Thymus (tissue), 11 donors: ENCODE measurements around the gene EN2. TPM values are rescaled to one million over a fixed set of nuclear protein-coding genes. Genes with fewer than 3 reads are reported as not detected.

Experiments used
- DNase-seq, 9 donors: peaks; one replicate each; pipeline ENCODE4 v3.0.0-alpha.2; 2013; ENCODE audit warnings: low spot score in 9 of 9, low read depth in 6 of 9, missing footprints in 1 of 9
- H3K27ac ChIP-seq, 2 donors: one replicate each; pipeline ENCODE4 v1.5.1; 2013; ENCODE audit warnings: control low read depth in 1 of 2, low read depth in 1 of 2, low read length in 1 of 2, mild to moderate bottlenecking in 1 of 2, moderate library complexity in 1 of 2
- H3K27me3 ChIP-seq, 2 donors: one replicate each; pipeline ENCODE4 v1.5.1; 2013; ENCODE audit warnings: low read length in 1 of 2; ENCODE audit not compliant: control insufficient read depth in 2 of 2, insufficient read depth in 1 of 2
- H3K36me3 ChIP-seq, 2 donors: one replicate each; pipeline ENCODE4 v1.5.1; 2013; ENCODE audit warnings: low read length in 1 of 2, mild to moderate bottlenecking in 1 of 2, moderate library complexity in 1 of 2; ENCODE audit not compliant: control insufficient read depth in 2 of 2, insufficient read depth in 2 of 2
- H3K4me1 ChIP-seq, 2 donors: one replicate each; pipeline ENCODE4 v1.5.1; 2013; ENCODE audit warnings: low read length in 2 of 2; ENCODE audit not compliant: control insufficient read depth in 2 of 2, insufficient read depth in 2 of 2
- H3K4me3 ChIP-seq, 2 donors: one replicate each; pipeline ENCODE4 v1.5.1; 2013; ENCODE audit warnings: low read length in 2 of 2, control low read depth in 1 of 2, mild to moderate bottlenecking in 1 of 2
- H3K9me3 ChIP-seq, 2 donors: one replicate each; pipeline ENCODE4 v1.5.1; 2013; ENCODE audit warnings: low read length in 1 of 2, mild to moderate bottlenecking in 1 of 2; ENCODE audit not compliant: control insufficient read depth in 2 of 2, insufficient read depth in 1 of 2
- WGBS: extraction: QIAGEN DNeasy Blood & Tissue Kit; methylation state at CpG from one replicate; pipeline ENCODE4 v1.1.7; 2013; 5-methylcytosine and 5-hydroxymethylcytosine counted together
- polyA plus RNA-seq: library from polyadenylated mRNA; stranded (reverse); fragments of 200-250 nt; gene quantifications from one replicate; pipeline ENCODE4 v1.2.3, GENCODE V29; 2013
- total RNA-seq: library from RNA; stranded (reverse); fragments of 120-200 nt; gene quantifications from one replicate; pipeline ENCODE4 v1.2.4, GENCODE V29; 2013
- donor health status: healthy.

The EN2 gene
- total and polyA plus RNA-seq, 2 donors = under 0.01 to 0.05 TPM

GRCh38 chr7:155453296-155454182, 4.4 kb upstream of the EN2 start:
- H3K27me3 ChIP-seq = peaks cover 96 to 99% of the 10 kb centered on the region in 2 donors
- no peaks in the 10 kb centered on the region for H3K36me3 ChIP-seq
- DNase-seq = no peak
- WGBS = 7% methylated on average over 57 of the region's 57 CpGs
- H3K27ac ChIP-seq = no peak overlapping the region
- no peak overlapping the region for H3K4me3 ChIP-seq
- H3K4me1 ChIP-seq = peaks cover 0 to 6% of the 10 kb centered on the region in 2 donors
- peaks cover 0 to 9% of the 10 kb centered on the region in 2 donors for H3K9me3 ChIP-seq

- no peaks in the 10 kb centered on the region for H3K36me3 ChIP-seq
- WGBS = 5% methylated on average over 82 of the region's 82 CpGs
- H3K4me3 ChIP-seq = no peak overlapping the region
- H3K9me3 ChIP-seq = peaks cover 2 to 14% of the 10 kb centered on the region in 2 donors
- peaks cover 0 to 6% of the 10 kb centered on the region in 2 donors for H3K4me1 ChIP-seq
- DNase-seq = no peak
- no peak overlapping the region for H3K27ac ChIP-seq
- H3K27me3 ChIP-seq = peaks cover 96 to 99% of the 10 kb centered on the region in 2 donors
These were observed 3.5 kb upstream of the EN2 start for GRCh38 chr7:155454183-155455112.

DNA sequence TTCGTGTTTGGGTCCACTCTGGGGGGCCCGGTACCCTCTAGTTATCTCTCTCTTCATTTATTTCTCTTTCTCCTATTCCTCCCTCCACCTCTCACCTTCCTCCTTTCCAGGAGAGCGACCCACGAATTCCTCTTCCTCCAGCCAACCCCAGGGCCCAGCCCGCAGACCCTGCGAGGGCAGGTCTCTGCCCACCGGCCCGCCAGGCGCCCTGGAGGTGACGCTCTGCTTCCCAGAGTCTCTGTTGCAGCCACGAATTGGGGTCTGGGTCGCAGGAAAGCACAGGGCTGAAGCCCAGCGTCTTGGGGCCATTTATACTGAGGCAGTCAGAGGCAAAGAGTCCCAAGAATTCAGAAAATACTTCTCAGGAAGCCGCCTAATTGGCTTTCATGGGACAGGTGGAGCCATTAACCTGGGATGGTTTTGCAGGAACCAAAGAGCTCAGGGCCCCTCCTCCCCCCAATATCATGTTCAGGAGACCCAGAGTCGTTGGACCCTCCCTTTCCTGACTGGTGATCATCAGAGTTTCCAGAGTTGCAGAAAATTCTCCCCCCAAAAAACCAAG, 2.7 kb upstream of the EN2 start:
- DNase-seq = no peak
- Histone ChIP-seq H3K4me3 (no peak overlapping the region), H3K36me3 (no peaks in the 10 kb centered on the region), H3K9me3 (peaks cover 2 to 16% of the 10 kb centered on the region in 2 donors), H3K27me3 (peaks cover 96 to 99% of the 10 kb centered on the region in 2 donors), H3K27ac (no peak overlapping the region), H3K4me1 (peaks cover 0 to 6% of the 10 kb centered on the region in 2 donors)
- WGBS = 7% methylated on average over 15 of the region's 15 CpGs

- no peak for DNase-seq
- no peaks in the 10 kb centered on the region for H3K36me3 ChIP-seq
- H3K4me1 ChIP-seq = peaks cover 0 to 6% of the 10 kb centered on the region in 2 donors
- H3K4me3 ChIP-seq = no peak overlapping the region
- WGBS = 14% methylated on average over 27 of the region's 27 CpGs
- H3K9me3 ChIP-seq = peaks cover 2 to 16% of the 10 kb centered on the region in 2 donors
- H3K27me3 ChIP-seq = peaks cover 96 to 99% of the 10 kb centered on the region in 2 donors
- no peak overlapping the region for H3K27ac ChIP-seq
These were observed 1.9 kb upstream of the EN2 start for GRCh38 chr7:155455776-155456737.

- Histone ChIP-seq H3K36me3 (no peaks in the 10 kb centered on the region), H3K27me3 (peaks cover 96 to 99% of the 10 kb centered on the region in 2 donors), H3K4me3 (peak overlapping the region in 1 of 2 donors; percentile 40), H3K9me3 (peaks cover 2 to 16% of the 10 kb centered on the region in 2 donors), H3K27ac (no peak overlapping the region), H3K4me1 (peaks cover 0 to 6% of the 10 kb centered on the region in 2 donors)
- DNase-seq = no peak
- WGBS = 3% methylated on average over 69 of the region's 69 CpGs
These were observed 988 bp upstream of the EN2 start for GRCh38 chr7:155456738-155457543.

DNA sequence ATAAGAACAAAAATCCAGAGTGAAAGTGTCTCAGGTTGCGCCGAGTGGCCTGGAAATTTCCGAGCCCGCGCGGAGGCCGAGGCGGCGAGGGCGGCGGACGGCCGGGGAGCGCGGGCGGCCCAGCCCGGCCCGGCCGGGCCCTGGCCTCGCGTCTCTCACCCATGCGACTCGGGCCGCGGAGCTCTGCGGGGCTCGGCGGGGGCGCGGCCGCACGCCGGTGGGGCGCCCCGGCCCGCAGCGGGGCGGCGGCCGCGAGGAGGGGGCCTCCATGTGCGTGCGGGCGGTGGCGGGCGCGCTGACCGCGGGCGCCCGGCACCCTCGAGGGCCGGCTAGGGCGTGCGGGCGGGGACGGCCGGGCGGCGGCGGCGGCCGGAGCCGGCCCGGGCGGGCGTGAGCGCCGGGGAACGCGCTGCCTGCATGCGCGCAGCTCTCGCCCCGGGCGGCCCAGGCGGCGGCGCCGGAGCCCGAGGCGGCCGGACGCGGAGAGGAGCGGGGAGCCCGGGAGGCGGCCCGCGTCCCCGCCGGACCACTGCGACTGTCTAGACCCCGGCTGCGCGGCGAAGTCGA, 302 bp upstream of the EN2 start:
- Histone ChIP-seq H3K27ac (no peak overlapping the region), H3K4me3 (peak overlapping the region in 1 of 2 donors; percentile 40), H3K27me3 (peaks cover 96 to 97% of the 10 kb centered on the region in 2 donors), H3K36me3 (no peaks in the 10 kb centered on the region), H3K9me3 (peaks cover 2 to 16% of the 10 kb centered on the region in 2 donors), H3K4me1 (peaks cover 0 to 6% of the 10 kb centered on the region in 2 donors)
- DNase-seq = no peak
- WGBS = 2% methylated on average over 98 of the region's 98 CpGs

- 6% methylated on average over 68 of the region's 68 CpGs for WGBS
- Histone ChIP-seq H3K27me3 (peaks cover 93 to 95% of the 10 kb centered on the region in 2 donors), H3K36me3 (no peaks in the 10 kb centered on the region), H3K4me3 (no peak overlapping the region), H3K4me1 (peaks cover 0 to 6% of the 10 kb centered on the region in 2 donors), H3K27ac (no peak overlapping the region), H3K9me3 (peaks cover 2 to 24% of the 10 kb centered on the region in 2 donors)
- no peak for DNase-seq
These were observed 1.2 kb downstream of the EN2 start for GRCh38 chr7:155458878-155459699.
